H1 (cell line): ENCODE measurements around the gene PNPLA8. TPM values are rescaled to one million over a fixed set of nuclear protein-coding genes. Genes with fewer than 3 reads are reported as not detected.

Experiments used
- CTCF ChIA-PET: fragments of 300-600 bp; sonication (Branson Sonifier 250); formaldehyde crosslinking; loops from one replicate; lab custom pipeline; 2021; ENCODE audit not compliant: partially characterized antibody; lab: Charles Lee
- POLR2A ChIA-PET: fragments of 300-600 bp; sonication (Branson Sonifier 250); formaldehyde crosslinking; loops from one replicate; lab custom pipeline; 2021; ENCODE audit warnings: inconsistent platforms; ENCODE audit not compliant: partially characterized antibody; lab: Charles Lee
- DNase-seq, 2 experiments: peaks; one replicate each; pipeline versions ENCODE4 v3.0.0 to v3.0.0-alpha.2; 2010 to 2022; ENCODE audit warnings: low spot score in 2 of 2, low read depth in 1 of 2, mixed read lengths in 1 of 2
- FAIRE-seq: peaks from 2 replicates; lab custom pipeline; 2011; peaks lifted over from hg19 to GRCh38; lab: Jason Lieb, UNC
- H2AFZ ChIP-seq: 2 replicates; pipeline ENCODE4 v1.8.1; 2012; ENCODE audit warnings: low read length, inconsistent platforms
- H2AK5ac ChIP-seq: 2 replicates; pipeline ENCODE4 v1.6.1; 2013; ENCODE audit warnings: low read depth, low read length
- H2BK120ac ChIP-seq: replicated peaks from 2 replicates; pipeline ENCODE3; 2013; ENCODE audit warnings: low read depth, low read length, inconsistent platforms
- H2BK12ac ChIP-seq: 2 replicates; pipeline ENCODE4 v1.6.1; 2013; ENCODE audit warnings: low read depth, low read length
- H2BK15ac ChIP-seq: 2 replicates; pipeline ENCODE4 v1.6.1; 2013; ENCODE audit warnings: low read length
- H2BK20ac ChIP-seq: 2 replicates; pipeline ENCODE4 v1.6.1; 2013; ENCODE audit warnings: low read length
- H2BK5ac ChIP-seq: 2 replicates; pipeline ENCODE4 v1.6.1; 2013; ENCODE audit warnings: low read depth, low read length
- H3K14ac ChIP-seq: 2 replicates; pipeline ENCODE4 v1.6.1; 2013; ENCODE audit warnings: inconsistent platforms; ENCODE audit not compliant: insufficient read length
- H3K18ac ChIP-seq: 2 replicates; pipeline ENCODE4 v1.6.1; 2013; ENCODE audit warnings: low read length; ENCODE audit errors: extremely low read depth
- H3K23ac ChIP-seq: 2 replicates; pipeline ENCODE4 v1.6.1; 2013; ENCODE audit warnings: inconsistent platforms; ENCODE audit not compliant: insufficient read length
- H3K23me2 ChIP-seq: 2 replicates; pipeline ENCODE4 v1.6.1; 2013; ENCODE audit warnings: low read depth, low read length
- H3K27ac ChIP-seq: 2 replicates; pipeline ENCODE4 v1.6.1; 2011; ENCODE audit warnings: low read depth, low read length, inconsistent platforms
- H3K27me3 ChIP-seq, 4 experiments: replicated peaks in 1 of 4; 1 replicate in 1 of 4; 2 replicates in 3 of 4; pipeline versions ENCODE4 v1.6.1 to v1.8.1; 2011 to 2013; ENCODE audit warnings: low read length in 3 of 4, mild to moderate bottlenecking in 3 of 4, inconsistent platforms in 2 of 4, mixed read lengths in 2 of 4, moderate library complexity in 1 of 4; ENCODE audit not compliant: control insufficient read depth in 3 of 4, insufficient read depth in 3 of 4; ENCODE audit errors: extremely low read depth in 1 of 4
- H3K36me3 ChIP-seq, 4 experiments: 2 replicates each; pipeline versions ENCODE4 v1.6.1 to v1.8.1; 2011 to 2013; ENCODE audit warnings: mild to moderate bottlenecking in 4 of 4, low read length in 3 of 4, moderate library complexity in 2 of 4, control low read depth in 1 of 4, inconsistent platforms in 1 of 4; ENCODE audit not compliant: insufficient read depth in 4 of 4, control insufficient read depth in 2 of 4
- H3K4ac ChIP-seq: replicated peaks from 2 replicates; pipeline ENCODE3; 2013; ENCODE audit warnings: low read length, low read depth, mixed read lengths, inconsistent platforms; ENCODE audit not compliant: insufficient read length
- H3K4me1 ChIP-seq, 4 experiments: replicated peaks in 1 of 4; 1 replicate in 1 of 4; 2 replicates in 3 of 4; pipeline versions ENCODE4 v1.6.1 to v1.8.1; 2011 to 2013; ENCODE audit warnings: low read length in 3 of 4, inconsistent platforms in 2 of 4, mixed read lengths in 1 of 4; ENCODE audit not compliant: insufficient read depth in 4 of 4, control insufficient read depth in 3 of 4
- H3K4me2 ChIP-seq, 2 experiments: 2 replicates each; pipeline versions ENCODE4 v1.6.1 to v1.8.1; 2011 to 2013; ENCODE audit warnings: low read depth in 2 of 2, low read length in 2 of 2, control low read depth in 1 of 2, inconsistent platforms in 1 of 2, mild to moderate bottlenecking in 1 of 2; ENCODE audit not compliant: insufficient read depth in 1 of 2
- H3K4me3 ChIP-seq, 4 experiments: fragments of 200-600, 300-600 bp in 1 of 4; sonication (generic), shearing (Covaris generic), sonication (Bioruptor Twin) in 1 of 4; 2 replicates each; pipeline versions ENCODE4 v1.5.1 to v1.8.1; 2011 to 2016; ENCODE audit warnings: low read length in 4 of 4, low read depth in 3 of 4, control low read depth in 2 of 4, inconsistent platforms in 2 of 4, mild to moderate bottlenecking in 2 of 4, mixed read lengths in 1 of 4, moderate library complexity in 1 of 4; ENCODE audit not compliant: insufficient read depth in 2 of 4; ENCODE audit errors: extremely low read depth in 1 of 4
- H3K56ac ChIP-seq: replicated peaks from 2 replicates; pipeline ENCODE3; 2013; ENCODE audit warnings: low read depth, mild to moderate bottlenecking, mixed read lengths, low read length, inconsistent platforms; ENCODE audit not compliant: insufficient read length
- H3K79me1 ChIP-seq: 2 replicates; pipeline ENCODE4 v1.6.1; 2013; ENCODE audit warnings: low read depth, low read length, control low read depth
- H3K79me2 ChIP-seq, 2 experiments: 2 replicates each; pipeline versions ENCODE4 v1.6.1 to v1.8.1; 2012 to 2013; ENCODE audit warnings: low read length in 2 of 2, mild to moderate bottlenecking in 2 of 2, inconsistent platforms in 1 of 2; ENCODE audit not compliant: insufficient read depth in 2 of 2, control insufficient read depth in 1 of 2
- H3K9ac ChIP-seq, 4 experiments: replicated peaks in 1 of 4; 1 replicate in 1 of 4; 2 replicates in 3 of 4; pipeline versions ENCODE4 v1.6.1 to v1.8.1; 2011 to 2013; ENCODE audit warnings: low read depth in 3 of 4, low read length in 3 of 4, control low read depth in 2 of 4, mild to moderate bottlenecking in 2 of 4, moderate library complexity in 2 of 4, inconsistent platforms in 1 of 4; ENCODE audit errors: extremely low read depth in 1 of 4
- H3K9me3 ChIP-seq, 2 experiments: 2 replicates each; pipeline versions ENCODE4 v1.6.1 to v1.8.1; 2012 to 2013; ENCODE audit warnings: mild to moderate bottlenecking in 2 of 2, moderate library complexity in 2 of 2, control low read depth in 1 of 2, inconsistent platforms in 1 of 2, low read depth in 1 of 2, low read length in 1 of 2, mixed read lengths in 1 of 2; ENCODE audit not compliant: insufficient read depth in 2 of 2
- H4K20me1 ChIP-seq, 2 experiments: replicated peaks in 1 of 2; 2 replicates each; pipeline versions ENCODE3 to v1.8.1; 2011 to 2013; ENCODE audit warnings: inconsistent platforms in 2 of 2, low read length in 2 of 2, mild to moderate bottlenecking in 1 of 2; ENCODE audit not compliant: insufficient read depth in 2 of 2, control insufficient read depth in 1 of 2
- H4K5ac ChIP-seq: 2 replicates; pipeline ENCODE4 v1.6.1; 2013; ENCODE audit warnings: low read length, low read depth, mixed read lengths, inconsistent platforms; ENCODE audit not compliant: insufficient read length
- H4K8ac ChIP-seq: 2 replicates; pipeline ENCODE4 v1.8.0; 2013; ENCODE audit warnings: mild to moderate bottlenecking, moderate library complexity, low read length, inconsistent platforms; ENCODE audit not compliant: insufficient read depth; ENCODE audit errors: extremely low read depth
- H4K91ac ChIP-seq: replicated peaks from 2 replicates; pipeline ENCODE3; 2013; ENCODE audit warnings: low read length, mixed read lengths, inconsistent platforms; ENCODE audit not compliant: insufficient read length
- EZH2 ChIP-seq: fragments of 200-600 bp; sonication (generic); IDR thresholded peaks from 2 replicates; pipeline ENCODE4 v1.7.1; 2012; ENCODE audit warnings: low read depth, mild to moderate bottlenecking, moderate library complexity, low read length, inconsistent platforms; ENCODE audit not compliant: severe bottlenecking
- GABPA ChIP-seq: IDR thresholded peaks from 2 replicates; pipeline ENCODE4 v1.6.1; 2011; ENCODE audit warnings: mild to moderate bottlenecking, low read length, moderate library complexity, borderline replicate concordance; ENCODE audit not compliant: insufficient read depth
- KDM1A ChIP-seq: fragments of 200-600, 300-600 bp; sonication (generic); IDR thresholded peaks from 2 replicates; pipeline ENCODE4 v1.7.1; 2016; ENCODE audit warnings: mild to moderate bottlenecking, low read length, borderline replicate concordance
- RBBP5 ChIP-seq: IDR thresholded peaks from 2 replicates; pipeline ENCODE4 v1.7.1; 2012; ENCODE audit warnings: low read depth, mild to moderate bottlenecking, inconsistent platforms, low read length, moderate library complexity, borderline replicate concordance
- SP2 ChIP-seq: IDR thresholded peaks from 2 replicates; pipeline ENCODE4 v1.6.1; 2012; ENCODE audit warnings: mild to moderate bottlenecking, low read length, inconsistent platforms
- TEAD4 ChIP-seq: IDR thresholded peaks from 2 replicates; pipeline ENCODE4 v1.6.1; 2012; ENCODE audit warnings: low read depth, low read length, inconsistent platforms, mixed read lengths
- WGBS, 2 experiments: shearing (Covaris generic) in 1 of 2; methylation state at CpG; one replicate each; pipeline versions ENCODE4 v1.1.6 to v1.1.7; 2013 to 2015; ENCODE audit warnings: low lambda C conversion rate in 2 of 2, mixed read lengths in 2 of 2, inconsistent platforms in 1 of 2, low coverage in 1 of 2, missing lambda C conversion rate in 1 of 2; ENCODE audit not compliant: insufficient replicate concordance in 2 of 2, insufficient coverage in 1 of 2, insufficient read length in 1 of 2; ENCODE audit errors: extremely low coverage in 1 of 2, missing lambda C conversion rate in 1 of 2; 5-methylcytosine and 5-hydroxymethylcytosine counted together
- polyA plus RNA-seq, 7 experiments: library from polyadenylated mRNA; depleted of rRNA in 3 of 7; stranded (reverse) in 5 of 7; unstranded in 2 of 7; fragments of >200 nt in 5 of 7; fragments of 200-250 nt in 2 of 7; gene quantifications; 1 replicate in 5 of 7; 2 replicates in 1 of 7; 4 replicates in 1 of 7; pipeline versions ENCODE4 v1.2.1 to v1.2.3, GENCODE V29; 2011 to 2013; ENCODE audit warnings: missing spikeins in 2 of 7, mixed read lengths in 2 of 7
- total RNA-seq: library from RNA; stranded (reverse); fragmentation: NEBNext Ultra II Directional; extraction: Animal tissue kit (Norgen Biotek cat#: 25700); gene quantifications from 2 replicates; pipeline ENCODE4 v1.2.1, GENCODE V29; 2021

PNPLA8 gene
- total and polyA plus RNA-seq, 2 of the 8 experiments (the other 6 are each of a cell fraction or from before 2014, with no cell fraction given), result 3.8 to 11.2 TPM

DNA sequence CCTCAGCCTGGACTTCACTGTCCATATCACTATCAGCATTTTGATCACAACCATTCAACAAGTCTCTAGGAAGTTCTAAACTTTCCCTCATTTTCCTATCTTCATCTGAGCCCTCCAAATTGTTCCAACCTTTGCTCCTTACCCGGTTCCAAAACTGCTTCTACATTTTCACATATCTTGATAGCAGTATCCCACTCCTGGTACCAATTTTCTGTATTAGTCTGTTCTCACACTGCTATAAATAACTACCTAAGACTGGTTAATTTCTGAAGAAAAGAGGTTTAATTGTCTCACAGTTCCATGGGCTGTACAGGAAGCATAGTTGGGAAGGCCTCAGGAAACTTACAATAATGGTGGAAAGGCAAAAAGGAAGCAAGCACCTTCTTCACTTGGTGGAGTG lies 31.7 kb upstream of the PNPLA8 start:
- no peak for FAIRE-seq
- Histone ChIP-seq H3K18ac (no peak overlapping the region), H2AFZ (no peak overlapping the region), H4K5ac (no peak overlapping the region), H3K9ac (no peak overlapping the region), H3K4me1 (no peaks in the 10 kb centered on the region), H4K20me1 (no peaks in the 10 kb centered on the region), H2AK5ac (no peak overlapping the region), H3K14ac (no peak overlapping the region), H2BK120ac (no peak overlapping the region), H3K4me3 (no peak overlapping the region), H3K36me3 (no peaks in the 10 kb centered on the region; a peak in 1 of 8 replicates), H2BK20ac (no peak overlapping the region), H3K9me3 (peaks cover 11 to 18% of the 10 kb centered on the region in 2 experiments), H3K4ac (no peak overlapping the region), H4K8ac (no peak overlapping the region), H3K56ac (no peak overlapping the region), H3K79me1 (no peaks in the 10 kb centered on the region), H3K23me2 (no peaks in the 10 kb centered on the region), H3K23ac (no peak overlapping the region), H3K27ac (no peak overlapping the region), H3K4me2 (no peak overlapping the region), H2BK15ac (no peak overlapping the region), H2BK12ac (no peak overlapping the region), H3K79me2 (no peaks in the 10 kb centered on the region), H2BK5ac (no peak overlapping the region), H4K91ac (no peak overlapping the region), H3K27me3 (no peaks in the 10 kb centered on the region)
- no peak for DNase-seq
- 89% methylated on average over 1 of the region's 1 CpG; no CpG with 5 or more reads in 1 of the 2 experiments for WGBS, 2 experiments
- POLR2A ChIA-PET, result no interaction called here
- CTCF ChIA-PET, result no interaction called here
- no peak for TF ChIP-seq SP2
- no peak for TF ChIP-seq KDM1A
- no peak for TF ChIP-seq GABPA
- no peak for TF ChIP-seq TEAD4
- TF ChIP-seq RBBP5, result no peak
- TF ChIP-seq EZH2, result no peak
